SKM-1 (cell line): Measurements from ENCODE around the gene PPM1E.
"Not testable (repeated sequence)": the region's sequence is repeated elsewhere in the genome, so short reads cannot be mapped to it uniquely, and the experiment has no call there.

Experiments
- DNase-seq: peaks from one replicate; lab custom pipeline; 2025; ENCODE audit not compliant: unreplicated experiment; lab: John Stamatoyannopoulos, UW

PPM1E gene

GRCh38 chr17:58837699-58838098, 82.0 kb downstream of the PPM1E start:
- no peak for DNase-seq

GRCh38 chr17:58840820-58841612, 85.4 kb downstream of the PPM1E start:
- no peak for DNase-seq

GRCh38 chr17:58846413-58846812, 90.8 kb downstream of the PPM1E start:
- not testable (repeated sequence) for DNase-seq

GRCh38 chr17:58850106-58850505, 94.5 kb downstream of the PPM1E start:
- DNase-seq: not testable (repeated sequence)

- no peak for DNase-seq
Observed at GRCh38 chr17:58865301-58865700, 109.6 kb downstream of the PPM1E start.

GRCh38 chr17:58870747-58871146, 115.1 kb downstream of the PPM1E start:
- no peak for DNase-seq

DNA sequence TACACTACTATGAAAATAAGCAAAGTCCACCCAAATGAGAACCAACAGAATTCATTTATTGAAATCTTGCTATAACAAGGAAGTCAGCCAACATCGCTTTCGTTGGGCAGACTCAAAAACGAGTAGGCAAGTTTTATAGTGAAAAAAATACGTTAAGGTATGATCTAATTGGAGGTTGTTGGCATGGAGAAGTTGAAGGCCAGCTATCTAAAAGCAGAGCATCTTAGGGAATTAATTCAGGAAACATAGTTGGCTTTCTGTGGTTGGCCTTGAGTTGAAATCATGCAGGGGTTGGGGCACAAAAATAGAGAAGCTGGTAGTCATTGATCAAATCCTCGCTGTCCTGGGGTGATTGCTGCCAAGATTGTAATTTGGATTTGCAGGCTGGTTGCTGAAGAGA, 118.3 kb downstream of the PPM1E start:
- no peak for DNase-seq

DNA sequence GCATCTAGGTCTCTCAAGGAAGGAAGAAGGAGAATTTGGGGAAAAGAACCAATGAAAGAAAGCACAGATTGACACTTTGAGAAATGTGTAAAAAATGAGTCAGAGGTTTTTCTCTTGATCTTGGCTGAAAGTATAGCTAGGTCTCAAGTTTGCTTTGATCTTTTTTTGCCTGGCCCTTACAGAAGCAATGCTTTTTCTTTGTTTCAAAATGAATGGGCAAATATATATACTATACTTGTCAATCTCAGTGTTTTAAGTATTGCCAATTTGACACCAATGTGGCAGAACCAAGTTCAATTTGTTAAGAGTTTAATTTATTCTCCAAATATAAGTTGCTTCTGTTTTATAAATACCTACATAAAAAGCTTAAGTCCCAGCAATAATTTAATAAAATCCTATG, 119.6 kb downstream of the PPM1E start:
- DNase-seq: no peak

GRCh38 chr17:58884161-58884560, 128.5 kb downstream of the PPM1E start:
- DNase-seq: no peak

GRCh38 chr17:58886514-58886913, 130.9 kb downstream of the PPM1E start:
- no peak for DNase-seq

DNA sequence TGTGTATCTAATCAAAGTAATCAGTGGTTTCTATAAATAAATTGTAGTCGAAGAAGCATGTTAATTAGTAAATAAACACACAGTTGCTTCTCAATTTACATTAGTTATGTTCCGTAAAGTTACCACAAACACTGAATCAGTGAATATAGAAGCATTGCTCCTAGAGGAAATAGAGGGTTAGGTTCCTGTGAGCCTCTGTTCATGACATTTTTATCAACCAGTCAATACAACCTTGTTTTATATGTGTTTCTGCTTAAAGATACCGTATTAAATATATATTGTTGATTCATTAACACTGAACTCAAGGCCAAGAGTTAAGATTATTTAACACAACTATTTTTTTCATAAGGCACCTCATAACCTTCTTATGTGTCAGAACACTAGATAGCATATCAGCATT, 134.3 kb downstream of the PPM1E start:
- DNase-seq: no peak

DNA sequence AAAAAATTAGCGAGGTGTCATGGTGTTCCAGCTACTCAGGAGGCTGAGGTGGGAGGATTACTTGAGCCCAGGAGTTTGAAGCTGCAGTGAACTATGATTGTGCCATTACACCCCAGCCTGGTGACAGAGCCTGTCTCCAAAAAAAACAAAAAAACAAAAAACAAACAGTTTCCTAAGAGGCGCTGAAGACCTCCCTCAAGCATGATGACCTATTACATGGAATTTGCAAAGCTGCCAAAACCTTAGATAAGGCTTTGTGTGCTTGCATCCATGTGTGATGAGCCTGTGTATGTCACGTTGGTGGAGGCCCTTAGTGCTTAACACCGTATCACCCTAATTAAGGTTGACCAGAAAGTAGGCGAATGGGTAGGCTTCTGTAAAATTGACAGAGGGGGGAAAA, 143.5 kb downstream of the PPM1E start:
- no peak for DNase-seq

DNA sequence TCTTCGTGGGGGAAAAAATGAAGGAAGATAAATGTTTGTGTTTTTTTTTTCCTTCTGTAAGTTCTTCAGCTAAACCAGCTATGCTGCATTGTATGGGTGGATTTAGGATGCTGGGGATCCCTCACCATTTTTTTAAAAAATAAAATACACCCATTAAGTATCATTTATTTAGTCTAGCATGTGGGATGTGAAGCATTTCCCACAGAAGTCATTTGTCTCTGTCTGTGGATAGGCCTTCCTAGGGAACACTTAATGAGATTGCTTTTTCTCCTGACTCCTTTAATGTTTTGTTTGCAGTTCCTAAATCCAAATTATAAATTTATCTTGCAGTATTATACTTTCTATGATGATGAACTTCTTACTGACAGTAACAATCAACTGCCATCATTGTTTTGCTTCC, 146.7 kb downstream of the PPM1E start:
- DNase-seq: no peak

DNA sequence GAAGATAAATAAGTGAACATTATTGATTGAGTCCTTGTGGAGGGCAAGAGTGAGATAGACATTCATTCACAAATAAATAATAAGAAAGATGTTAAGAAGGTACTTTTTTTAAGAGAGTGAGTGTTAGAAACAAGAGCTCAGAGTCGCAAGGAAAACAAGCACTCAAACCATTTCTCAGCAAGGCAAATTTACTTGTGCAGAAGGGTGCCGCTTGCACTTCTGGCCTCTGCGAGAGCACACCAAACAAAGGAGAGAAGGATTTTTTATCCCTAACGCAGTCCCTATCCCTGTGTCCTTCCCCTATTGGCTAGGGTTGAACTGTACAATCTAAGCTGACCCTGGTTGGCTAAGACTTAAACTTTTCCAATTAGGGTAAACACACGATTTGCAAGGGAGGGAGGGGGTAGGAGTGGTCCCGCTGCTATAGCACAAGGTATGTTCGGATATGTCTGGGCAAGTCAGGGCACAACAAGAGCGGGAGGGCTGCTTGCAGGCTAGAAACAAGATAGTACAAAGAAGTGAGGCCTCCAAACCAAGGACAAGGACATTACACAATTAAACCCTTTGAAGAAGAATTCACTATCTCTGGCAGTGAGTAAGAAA, 156.2 kb downstream of the PPM1E start:
- DNase-seq: no peak

GRCh38 chr17:58913552-58913951, 157.9 kb downstream of the PPM1E start:
- no peak for DNase-seq

- no peak for DNase-seq
Observed at GRCh38 chr17:58913971-58914769, 158.5 kb downstream of the PPM1E start.

DNA sequence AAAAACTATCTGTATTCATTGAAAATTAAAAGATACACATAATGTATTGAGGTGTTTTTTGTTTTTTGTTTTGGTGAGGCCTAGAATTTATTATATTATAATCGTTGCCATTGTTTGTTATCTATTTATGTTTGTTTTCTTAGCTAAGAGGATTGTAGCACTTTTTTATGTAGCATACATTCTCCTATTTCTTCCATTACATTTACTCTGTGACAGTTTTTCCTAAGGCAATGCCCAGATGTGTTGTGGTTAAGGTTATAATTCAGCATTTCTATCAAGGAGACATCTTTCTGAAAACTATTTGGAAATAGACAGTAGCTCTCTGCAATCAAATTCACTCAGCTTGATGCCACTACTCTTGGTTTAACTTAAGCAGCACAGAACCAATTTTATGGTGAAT, 161.6 kb downstream of the PPM1E start:
- no peak for DNase-seq

DNA sequence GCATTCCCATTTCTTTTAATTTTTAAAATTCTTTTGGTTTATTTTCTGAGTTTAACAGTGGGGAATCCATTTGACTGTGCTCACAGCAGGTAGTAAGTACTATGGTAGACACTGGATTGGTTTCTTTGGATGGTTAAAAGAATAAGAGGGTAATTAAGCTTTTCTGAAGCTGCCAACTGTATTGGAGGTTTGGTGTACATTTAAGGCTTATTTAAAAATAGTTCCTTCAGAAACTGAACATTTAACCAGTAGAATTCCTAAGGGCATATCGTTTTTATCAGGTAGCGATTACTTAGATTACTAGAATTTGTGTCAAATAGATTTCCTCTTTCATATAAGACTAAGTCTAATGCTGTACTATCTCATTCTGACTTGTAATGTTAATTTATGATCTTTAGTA, 162.4 kb downstream of the PPM1E start:
- no peak for DNase-seq

DNA sequence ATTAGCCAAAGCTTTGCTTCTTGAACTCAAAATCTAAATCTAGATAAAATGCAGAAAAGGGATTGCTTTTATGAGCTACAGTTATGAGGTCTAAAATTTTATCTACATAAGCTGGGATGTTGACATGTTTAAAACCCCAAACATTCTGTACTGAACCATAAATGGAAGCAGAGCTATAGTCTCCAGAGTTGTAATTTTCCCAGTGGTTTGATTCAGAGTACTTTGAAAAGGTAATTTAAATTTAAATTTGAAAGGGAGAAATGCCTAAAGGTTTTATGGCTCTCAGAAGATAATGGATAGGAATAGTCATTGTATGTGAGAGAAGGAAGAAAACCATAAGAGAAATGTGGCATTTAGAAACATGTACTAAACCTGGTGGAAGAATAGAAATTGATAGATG, 163.2 kb downstream of the PPM1E start:
- DNase-seq: no peak

DNA sequence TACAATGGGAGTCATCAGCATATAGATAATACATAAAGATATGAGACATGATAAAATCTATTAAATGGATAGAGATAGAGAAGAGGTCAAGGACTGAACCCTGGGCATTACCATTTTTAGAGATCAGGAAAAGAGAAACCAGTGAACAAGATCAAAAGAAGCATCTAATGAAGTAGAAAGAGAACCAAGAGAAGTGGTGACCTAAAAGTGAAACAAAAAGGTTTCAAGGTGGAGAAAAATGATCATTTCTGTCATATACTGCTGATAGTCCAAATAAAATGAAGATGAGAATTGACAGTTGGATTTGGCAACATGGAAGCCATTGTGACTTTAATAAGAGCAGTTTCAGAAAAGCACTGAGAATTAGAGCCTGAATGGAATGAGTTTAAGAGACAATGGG, 165.1 kb downstream of the PPM1E start:
- DNase-seq: no peak

DNA sequence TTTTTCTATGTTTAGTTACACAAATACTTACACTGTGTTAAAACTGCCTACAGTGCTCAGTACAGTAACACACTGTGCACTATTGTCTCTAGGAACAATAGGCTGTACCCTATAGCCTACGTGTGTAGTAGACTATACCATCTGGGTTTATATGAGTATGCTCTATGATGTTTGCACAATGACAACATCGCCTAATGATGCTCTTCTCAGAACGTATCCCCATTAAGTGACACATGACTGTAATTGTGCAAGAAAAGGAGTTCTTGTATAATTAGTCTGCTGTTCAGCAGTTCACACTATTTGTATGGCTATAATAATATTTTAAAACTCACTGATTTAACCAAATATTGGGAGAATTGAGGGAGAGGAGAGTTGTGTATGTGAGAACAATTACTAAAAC, 177.3 kb downstream of the PPM1E start:
- no peak for DNase-seq

DNA sequence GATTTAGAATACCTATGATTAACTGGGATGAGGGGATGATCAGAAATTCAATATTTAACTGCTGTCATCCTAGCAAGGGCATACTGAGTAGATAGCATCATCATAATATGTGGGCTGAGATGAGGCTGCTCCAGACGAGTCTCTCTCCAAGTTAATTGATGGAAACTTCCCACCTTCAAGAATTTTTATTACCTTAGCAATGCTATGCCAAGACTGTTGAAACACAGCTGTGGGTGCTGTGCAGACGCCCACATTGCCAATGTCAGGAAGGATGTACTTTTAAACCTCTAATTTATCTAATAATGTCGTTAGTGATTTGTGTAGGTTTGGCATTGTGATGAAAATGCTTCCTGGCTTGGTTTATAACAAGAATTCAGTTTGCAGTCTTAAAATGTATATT, 180.6 kb downstream of the PPM1E start:
- DNase-seq: no peak
